ENCODE results near the gene SEPTIN6. TPM values are rescaled to one million over a fixed set of nuclear protein-coding genes. Genes with fewer than 3 reads are reported as not detected.
A peak's percentile ranks its signal among the peaks of the same experiment; 100 is the strongest.

SEPTIN6 gene
- total and polyA plus RNA-seq, 2 donors (not counting 3 experiments of a cell fraction or from before 2014, with no cell fraction given), result 23.1 to 31.8 TPM

DNA sequence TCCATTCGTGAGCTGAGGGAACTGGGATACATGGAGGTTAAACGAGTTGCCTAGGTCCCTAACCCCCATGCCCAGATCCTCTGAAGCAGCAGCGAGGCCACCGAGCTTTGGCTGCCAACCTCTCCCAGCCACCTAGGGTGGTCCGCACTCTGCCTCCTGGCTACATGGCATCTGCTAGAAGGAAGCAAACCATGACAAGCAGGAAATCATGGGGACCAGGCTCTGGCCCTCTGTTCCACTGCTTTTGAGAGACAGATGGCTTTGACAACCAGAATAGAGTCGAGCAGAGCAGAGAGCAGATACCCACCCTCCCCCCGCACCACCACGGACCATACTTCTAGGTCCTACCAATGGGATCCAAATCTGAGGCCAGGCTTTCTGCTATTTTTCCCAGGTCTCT lies 49.3 kb downstream of the SEPTIN6 start:
- no peak overlapping the region for H3K9ac ChIP-seq (replicated peaks; ENCODE audit: extremely low read depth, insufficient read depth, low read length)
- ChIA-PET CTCF (interaction anchor here (0.6 kb wide), 1 partner anchor 40 kb away, joined by 3 read pairs; no protein-coding TSS in a partner anchor), POLR2A (no interaction called here)
- no peaks in the 10 kb centered on the region for H3K79me2 ChIP-seq (ENCODE audit: control insufficient read depth, insufficient read depth, low read length)
- H3K36me3 ChIP-seq (ENCODE audit: control insufficient read depth in 2 of 2, extremely low read depth in 1 of 2, insufficient read depth in 2 of 2, low read length in 2 of 2), result no peaks in the 10 kb centered on the region
- H2AFZ ChIP-seq (ENCODE audit: low read depth, low read length), result no peak overlapping the region
- no peaks in the 10 kb centered on the region for H3K9me3 ChIP-seq (replicated peaks; ENCODE audit: control insufficient read depth, insufficient read depth, low read length)
- FAIRE-seq (no peak), DNase-seq (ENCODE audit: low read depth, low spot score) (no peak)
- dilution Hi-C loops (cut with MboI; ENCODE audit: extremely low pct_ligation_motif_present, low sequenced_read_pairs), result no loop called here
- no peak overlapping the region for H3K4me3 ChIP-seq (replicated peaks in 1 of 3; ENCODE audit: insufficient read depth in 1 of 3, low read depth in 1 of 3, low read length in 3 of 3)
- no peak overlapping the region for H3K4me2 ChIP-seq (ENCODE audit: insufficient read depth, low read length)
- no peaks in the 10 kb centered on the region for H3K9me1 ChIP-seq (replicated peaks; ENCODE audit: control insufficient read depth, extremely low read depth, insufficient read depth, low read length)
- no peak overlapping the region for H3K27ac ChIP-seq (ENCODE audit: insufficient read depth, low read depth, low read length)
- intact Hi-C loops (cut with micrococcal nuclease), result no loop called here
- BruUV-seq (replicated peaks), result no TSS peak
- no peaks in the 10 kb centered on the region for H3K27me3 ChIP-seq (ENCODE audit: control insufficient read depth in 2 of 2, insufficient read depth in 2 of 2, low read length in 2 of 2)
- peaks cover 3% of the 10 kb centered on the region for H3K4me1 ChIP-seq (ENCODE audit: control insufficient read depth, extremely low read depth, insufficient read depth, low read length)
- TF ChIP-seq POLR2A (IDR thresholded peaks at IDR 0.05; ENCODE audit: low read depth, low read length) (no peak), GATA2 (IDR thresholded peaks at IDR 0.05; ENCODE audit: insufficient read depth, insufficient read length, low read depth, low read length) (no peak), MYC (IDR thresholded peaks at IDR 0.05; ENCODE audit: low read depth, low read length) (no peak), FOS (IDR thresholded peaks at IDR 0.05; ENCODE audit: borderline replicate concordance, insufficient read depth, low read length) (no peak), JUN (IDR thresholded peaks at IDR 0.05; ENCODE audit: borderline replicate concordance, insufficient read depth, insufficient read length, low read depth) (no peak), POLR2AphosphoS5 (IDR thresholded peaks at IDR 0.05; ENCODE audit: insufficient read depth, low read depth, low read length) (no peak)
- TF ChIP-seq, protein P1, sequence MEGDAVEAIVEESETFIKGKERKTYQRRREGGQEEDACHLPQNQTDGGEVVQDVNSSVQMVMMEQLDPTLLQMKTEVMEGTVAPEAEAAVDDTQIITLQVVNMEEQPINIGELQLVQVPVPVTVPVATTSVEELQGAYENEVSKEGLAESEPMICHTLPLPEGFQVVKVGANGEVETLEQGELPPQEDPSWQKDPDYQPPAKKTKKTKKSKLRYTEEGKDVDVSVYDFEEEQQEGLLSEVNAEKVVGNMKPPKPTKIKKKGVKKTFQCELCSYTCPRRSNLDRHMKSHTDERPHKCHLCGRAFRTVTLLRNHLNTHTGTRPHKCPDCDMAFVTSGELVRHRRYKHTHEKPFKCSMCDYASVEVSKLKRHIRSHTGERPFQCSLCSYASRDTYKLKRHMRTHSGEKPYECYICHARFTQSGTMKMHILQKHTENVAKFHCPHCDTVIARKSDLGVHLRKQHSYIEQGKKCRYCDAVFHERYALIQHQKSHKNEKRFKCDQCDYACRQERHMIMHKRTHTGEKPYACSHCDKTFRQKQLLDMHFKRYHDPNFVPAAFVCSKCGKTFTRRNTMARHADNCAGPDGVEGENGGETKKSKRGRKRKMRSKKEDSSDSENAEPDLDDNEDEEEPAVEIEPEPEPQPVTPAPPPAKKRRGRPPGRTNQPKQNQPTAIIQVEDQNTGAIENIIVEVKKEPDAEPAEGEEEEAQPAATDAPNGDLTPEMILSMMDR (IDR thresholded peaks at IDR 0.05; ENCODE audit: extremely low read depth in 1 of 2, insufficient read depth in 1 of 2, low read depth in 1 of 2, low read length in 2 of 2), result no peak
- TF ChIP-seq, protein P2, sequence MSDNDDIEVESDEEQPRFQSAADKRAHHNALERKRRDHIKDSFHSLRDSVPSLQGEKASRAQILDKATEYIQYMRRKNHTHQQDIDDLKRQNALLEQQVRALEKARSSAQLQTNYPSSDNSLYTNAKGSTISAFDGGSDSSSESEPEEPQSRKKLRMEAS (IDR thresholded peaks at IDR 0.05; ENCODE audit: insufficient read depth, insufficient read length), result no peak
- no peaks in the 10 kb centered on the region for H4K20me1 ChIP-seq (replicated peaks; ENCODE audit: control insufficient read depth, extremely low read depth, insufficient read depth, low read length)

MicroRNAs encoded within 50 kb of the gene (microRNA counts, 767-probe panel; counts per million panel counts)
- 723 counts per million, percentile 96 among the panel's probes with 10 or more counts for microRNA hsa-miR-766-3p

Small RNAs within 50 kb of the gene (microRNA-seq; reads per million reads assigned to microRNA genes)
- gene MIR766 (ENCODE audit: borderline number of aligned reads, borderline replicate concordance), result 28.4 reads per million, percentile 39 among the genes with 10 or more reads in this experiment

Small RNAs within 50 kb of the gene (small RNA-seq; reads per million reads assigned to genes)
- gene MIR766 (ENCODE audit: insufficient read depth, insufficient read length, low read depth, low replicate concordance), result not detected

Other genes with a start within 250 kb of the SEPTIN6 start
- 379 and 387 TPM in 2 replicates for gene SLC25A5, start 224.7 kb downstream of the SEPTIN6 start, total RNA-seq
- 562 and 651 TPM in 2 replicates for gene SLC25A5, start 224.7 kb downstream of the SEPTIN6 start, polyA plus RNA-seq
- 21.0 and 23.1 TPM in 2 replicates for gene STEEP1, start 127.8 kb downstream of the SEPTIN6 start, total RNA-seq
- gene STEEP1, start 127.8 kb downstream of the SEPTIN6 start, polyA plus RNA-seq, result 8.6 and 12.1 TPM in 2 replicates
- 66.1 and 66.9 TPM in 2 replicates for gene UBE2A, start 118.6 kb downstream of the SEPTIN6 start, total RNA-seq
- 32.9 and 40.7 TPM in 2 replicates for gene UBE2A, start 118.6 kb downstream of the SEPTIN6 start, polyA plus RNA-seq
- gene NKRF, start 86.7 kb downstream of the SEPTIN6 start, total RNA-seq, result 10.8 and 12.0 TPM in 2 replicates
- 2.7 and 2.8 TPM in 2 replicates for gene NKRF, start 86.7 kb downstream of the SEPTIN6 start, polyA plus RNA-seq
- not detected in 2 replicates for gene SOWAHD, start 65.4 kb upstream of the SEPTIN6 start, total RNA-seq
- gene SOWAHD, start 65.4 kb upstream of the SEPTIN6 start, polyA plus RNA-seq, result not detected in 2 replicates
- 1,516 and 1,582 TPM in 2 replicates for gene RPL39, start 98.5 kb upstream of the SEPTIN6 start, total RNA-seq
- 1,285 and 1,305 TPM in 2 replicates for gene RPL39, start 98.5 kb upstream of the SEPTIN6 start, polyA plus RNA-seq
- gene UPF3B, start 159.8 kb upstream of the SEPTIN6 start, total RNA-seq, result 10.2 and 11.9 TPM in 2 replicates
- 2.2 and 3.7 TPM in 2 replicates for gene UPF3B, start 159.8 kb upstream of the SEPTIN6 start, polyA plus RNA-seq
- gene RNF113A, start 178.6 kb upstream of the SEPTIN6 start, total RNA-seq, result 10.2 and 11.7 TPM in 2 replicates
- 8.7 and 9.4 TPM in 2 replicates for gene RNF113A, start 178.6 kb upstream of the SEPTIN6 start, polyA plus RNA-seq
- gene NDUFA1, start 178.7 kb upstream of the SEPTIN6 start, total RNA-seq, result 89.9 and 96.3 TPM in 2 replicates
- 61.2 and 93.4 TPM in 2 replicates for gene NDUFA1, start 178.7 kb upstream of the SEPTIN6 start, polyA plus RNA-seq
- not detected in 2 replicates for gene AKAP14, start 202.7 kb upstream of the SEPTIN6 start, total RNA-seq
- gene AKAP14, start 202.7 kb upstream of the SEPTIN6 start, polyA plus RNA-seq, result not detected in 2 replicates

All from endothelial cell of umbilical vein (primary cell).